GM13976 (cell line): ENCODE data around the gene DROSHA.

ENCODE experiments used
- DNase-seq: peaks from one replicate; pipeline ENCODE4 v3.0.0; 2012; ENCODE audit warnings: low spot score
- in situ Hi-C: fragments of 300-500 bp; cut with MboI; formaldehyde crosslinking; loops from one replicate; pipeline ENCODE4 v1.12.0; 2022; ENCODE audit warnings: low sequenced_read_pairs, mixed read lengths, inconsistent platforms; ENCODE audit not compliant: unreplicated experiment
- TF ChIP-seq, protein P1 (sequence below): IDR thresholded peaks from 2 replicates; pipeline ENCODE4 v1.5.1; 2012; ENCODE audit warnings: borderline replicate concordance, mild to moderate bottlenecking; ENCODE audit not compliant: insufficient read depth; ENCODE audit errors: extremely low read depth, missing control alignments, control extremely low read depth

DROSHA gene

DNA sequence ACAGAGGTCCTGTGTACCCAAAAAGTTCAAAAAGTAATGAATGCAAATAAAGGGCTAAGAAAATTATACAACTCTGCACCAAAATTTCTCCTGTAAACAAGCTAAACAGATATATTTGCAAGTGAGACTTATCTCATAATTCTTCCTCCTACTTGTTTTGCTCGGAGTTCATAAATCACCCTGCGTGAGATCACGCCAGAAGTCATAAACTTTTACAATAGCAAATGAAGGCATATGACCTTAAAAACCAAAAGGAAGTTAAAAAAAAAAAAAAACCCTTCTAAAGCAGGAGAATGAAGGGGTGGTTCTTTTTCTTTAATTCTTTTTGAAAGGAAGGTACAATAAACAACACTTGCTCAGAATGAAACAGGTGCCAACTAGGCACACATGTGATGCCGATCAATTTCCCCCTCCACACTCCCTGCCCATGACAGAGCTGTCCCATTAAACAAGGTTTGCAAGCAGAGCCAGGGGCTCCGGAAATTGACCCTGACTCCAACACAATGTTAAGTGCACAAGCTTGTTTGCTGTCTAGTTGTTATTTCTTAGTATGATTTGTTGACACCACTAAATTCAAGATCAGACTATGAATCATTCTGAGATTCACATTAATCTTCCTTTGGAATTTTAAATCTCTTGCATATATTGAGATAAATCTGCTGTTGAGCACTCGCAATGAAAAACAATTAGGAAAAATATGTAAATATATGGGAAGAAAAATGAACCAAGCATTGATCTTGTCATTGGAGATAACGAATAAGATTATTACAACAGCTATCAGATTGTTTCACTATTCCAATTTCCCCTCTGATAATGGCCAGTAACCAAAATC, 46.3 kb downstream of the DROSHA start:
- in situ Hi-C loops, result no loop called here
- DNase-seq, result no peak
- TF ChIP-seq, protein P1, sequence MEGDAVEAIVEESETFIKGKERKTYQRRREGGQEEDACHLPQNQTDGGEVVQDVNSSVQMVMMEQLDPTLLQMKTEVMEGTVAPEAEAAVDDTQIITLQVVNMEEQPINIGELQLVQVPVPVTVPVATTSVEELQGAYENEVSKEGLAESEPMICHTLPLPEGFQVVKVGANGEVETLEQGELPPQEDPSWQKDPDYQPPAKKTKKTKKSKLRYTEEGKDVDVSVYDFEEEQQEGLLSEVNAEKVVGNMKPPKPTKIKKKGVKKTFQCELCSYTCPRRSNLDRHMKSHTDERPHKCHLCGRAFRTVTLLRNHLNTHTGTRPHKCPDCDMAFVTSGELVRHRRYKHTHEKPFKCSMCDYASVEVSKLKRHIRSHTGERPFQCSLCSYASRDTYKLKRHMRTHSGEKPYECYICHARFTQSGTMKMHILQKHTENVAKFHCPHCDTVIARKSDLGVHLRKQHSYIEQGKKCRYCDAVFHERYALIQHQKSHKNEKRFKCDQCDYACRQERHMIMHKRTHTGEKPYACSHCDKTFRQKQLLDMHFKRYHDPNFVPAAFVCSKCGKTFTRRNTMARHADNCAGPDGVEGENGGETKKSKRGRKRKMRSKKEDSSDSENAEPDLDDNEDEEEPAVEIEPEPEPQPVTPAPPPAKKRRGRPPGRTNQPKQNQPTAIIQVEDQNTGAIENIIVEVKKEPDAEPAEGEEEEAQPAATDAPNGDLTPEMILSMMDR, result no peak

DNA sequence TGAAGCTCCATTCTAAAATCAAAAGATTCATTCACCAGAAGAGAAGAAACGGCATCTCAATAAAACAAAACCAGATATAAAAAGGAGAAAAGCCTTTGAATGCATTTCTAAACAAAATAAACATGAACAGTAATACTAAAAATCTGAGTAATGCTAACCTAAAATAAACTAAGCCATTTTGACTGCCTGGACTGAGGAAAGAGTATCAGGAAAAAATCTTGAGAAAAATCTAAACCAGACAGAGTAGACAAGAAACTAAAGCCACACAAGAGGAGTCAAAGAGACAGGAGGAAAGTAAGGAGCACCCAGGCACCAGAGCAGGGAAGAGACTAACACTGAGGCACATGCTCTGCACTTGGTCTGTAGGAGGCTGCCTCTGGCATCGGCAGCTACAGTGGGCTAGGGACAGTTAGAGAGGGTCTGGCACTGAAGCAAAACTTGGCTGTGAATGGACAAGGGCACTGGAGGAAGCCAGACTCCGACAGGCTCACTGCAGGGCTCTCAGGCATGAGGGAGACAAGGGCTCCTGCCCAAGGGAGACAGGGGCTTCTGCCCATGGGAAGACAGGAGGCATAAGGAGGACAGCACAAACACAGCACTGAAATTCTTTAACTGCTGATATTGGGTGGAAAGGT, 50.2 kb downstream of the DROSHA start:
- TF ChIP-seq, protein P1, result no peak
- in situ Hi-C loops, result no loop called here

DNA sequence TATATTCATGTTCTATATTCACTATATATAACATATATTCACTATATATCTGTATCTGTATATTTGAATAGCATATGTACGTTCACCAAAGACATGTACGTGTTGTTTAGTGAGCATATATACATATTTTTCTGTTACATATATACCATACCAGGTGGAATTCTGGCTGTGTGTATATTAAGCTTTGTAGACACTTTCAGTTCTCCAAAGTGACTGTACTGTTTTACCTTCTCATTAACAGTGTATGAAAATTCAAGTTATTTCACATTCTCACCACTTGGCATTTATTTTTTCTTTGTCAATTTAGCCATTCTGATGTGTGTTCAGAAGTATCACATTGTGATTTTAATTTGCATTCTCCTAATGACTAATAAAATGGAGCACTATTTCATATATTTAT, 52.2 kb downstream of the DROSHA start:
- in situ Hi-C loops, result no loop called here
- DNase-seq, result no peak
- TF ChIP-seq, protein P1, result no peak

More for the DNA sequence above, 50.2 kb downstream of the DROSHA start:
- DNase-seq, result no peak

DNA sequence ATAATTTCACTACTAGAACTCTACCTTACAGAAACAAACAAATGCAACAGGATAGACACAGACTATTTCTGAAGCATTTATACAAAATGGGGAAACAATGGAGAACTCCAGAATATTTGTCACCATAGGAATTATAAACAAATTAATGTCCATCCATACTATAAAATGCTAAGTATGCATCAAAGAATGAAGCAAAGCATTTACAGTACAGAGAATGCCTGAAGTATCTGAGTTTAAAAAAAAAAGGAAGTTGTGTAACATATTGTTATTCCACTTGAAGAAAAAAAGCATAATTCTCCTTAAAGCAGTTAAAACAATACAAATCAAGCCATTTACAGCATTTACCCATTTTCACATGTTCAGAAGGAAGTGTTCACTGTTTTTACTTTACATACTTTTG, 53.0 kb downstream of the DROSHA start:
- in situ Hi-C loops, result no loop called here
- TF ChIP-seq, protein P1, result no peak
- DNase-seq, result no peak

DNA sequence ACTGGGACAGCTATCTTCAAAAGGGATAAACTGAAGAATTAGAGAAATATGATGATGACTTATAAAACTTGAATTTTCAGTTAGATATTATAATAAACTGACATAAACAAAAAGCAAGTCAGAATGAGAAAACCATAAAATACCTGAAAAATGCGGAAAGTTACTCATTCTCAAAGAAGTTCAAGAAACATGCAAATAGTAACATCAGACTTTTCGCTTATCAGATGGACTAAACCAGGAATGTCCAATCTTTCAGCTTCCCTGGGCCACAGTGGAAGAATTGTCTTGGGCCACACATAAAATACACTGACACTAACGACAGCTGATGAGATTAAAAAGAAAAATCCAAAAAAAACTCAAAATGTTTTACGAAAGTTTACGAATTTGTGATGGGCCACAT, 53.9 kb downstream of the DROSHA start:
- no peak for DNase-seq
- TF ChIP-seq, protein P1, result no peak

DNA sequence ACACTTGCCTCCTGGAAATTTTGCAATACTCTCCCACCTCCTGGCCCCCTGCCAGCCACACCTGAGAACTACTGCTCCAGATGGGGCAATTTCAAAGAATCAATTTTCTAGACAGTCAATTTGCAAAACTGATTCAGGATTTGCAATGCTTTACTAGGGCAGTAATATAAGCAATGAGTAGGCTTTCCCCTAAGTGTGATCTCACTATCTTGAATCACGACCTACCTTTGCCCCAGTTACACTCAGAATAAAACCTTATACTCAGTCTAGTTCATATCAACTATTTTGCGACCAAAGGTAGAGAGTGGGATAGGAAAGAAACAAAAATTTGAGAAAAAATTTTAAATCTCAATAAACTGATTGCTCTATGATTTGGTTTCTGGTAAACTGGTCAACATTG, 54.4 kb downstream of the DROSHA start:
- DNase-seq, result no peak
- in situ Hi-C loops, result no loop called here
- TF ChIP-seq, protein P1, result no peak

More for the DNA sequence above, 53.9 kb downstream of the DROSHA start:
- in situ Hi-C loops, result no loop called here
